Sigmoid colon (tissue), 4 donors: ENCODE data around the gene NFIB.

Source experiments
- POLR2AphosphoS5 ChIP-seq, 4 donors: sonication (generic); formaldehyde crosslinking; IDR thresholded peaks; one replicate each; pipeline ENCODE4 v1.6.1; 2017; ENCODE audit warnings: antibody characterized with exemption in 4 of 4
- TF ChIP-seq, protein P1 (sequence below), 4 experiments: fragments of 450-650 bp in 3 of 4; fragments of 200-600 bp in 1 of 4; IDR thresholded peaks; one replicate each; pipeline ENCODE4 v1.5.1; 2016 to 2019; ENCODE audit warnings: antibody characterized with exemption in 4 of 4, mild to moderate bottlenecking in 3 of 4, moderate library complexity in 2 of 4

DNA sequence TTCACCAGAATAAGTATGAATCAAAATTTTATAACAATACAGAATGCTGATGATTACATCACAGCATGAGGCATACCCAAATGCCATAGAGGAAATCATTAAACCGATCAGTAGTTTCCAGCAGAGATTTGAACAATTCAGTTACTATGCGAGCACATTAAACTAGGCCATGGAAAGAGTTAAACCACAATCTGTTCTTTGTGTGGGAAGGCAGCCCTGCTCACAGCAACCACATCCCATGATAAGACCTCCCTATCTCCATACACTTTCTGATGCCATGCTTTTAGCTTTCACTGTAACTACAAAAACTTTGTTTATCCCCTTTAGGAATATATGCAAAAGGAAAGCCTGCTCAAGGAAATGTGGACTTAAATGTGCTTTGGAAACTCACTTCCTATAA lies 4.5 kb downstream of the NFIB start:
- no peak for TF ChIP-seq POLR2AphosphoS5 (IDR thresholded peaks at IDR 0.05)
- TF ChIP-seq, protein P1, sequence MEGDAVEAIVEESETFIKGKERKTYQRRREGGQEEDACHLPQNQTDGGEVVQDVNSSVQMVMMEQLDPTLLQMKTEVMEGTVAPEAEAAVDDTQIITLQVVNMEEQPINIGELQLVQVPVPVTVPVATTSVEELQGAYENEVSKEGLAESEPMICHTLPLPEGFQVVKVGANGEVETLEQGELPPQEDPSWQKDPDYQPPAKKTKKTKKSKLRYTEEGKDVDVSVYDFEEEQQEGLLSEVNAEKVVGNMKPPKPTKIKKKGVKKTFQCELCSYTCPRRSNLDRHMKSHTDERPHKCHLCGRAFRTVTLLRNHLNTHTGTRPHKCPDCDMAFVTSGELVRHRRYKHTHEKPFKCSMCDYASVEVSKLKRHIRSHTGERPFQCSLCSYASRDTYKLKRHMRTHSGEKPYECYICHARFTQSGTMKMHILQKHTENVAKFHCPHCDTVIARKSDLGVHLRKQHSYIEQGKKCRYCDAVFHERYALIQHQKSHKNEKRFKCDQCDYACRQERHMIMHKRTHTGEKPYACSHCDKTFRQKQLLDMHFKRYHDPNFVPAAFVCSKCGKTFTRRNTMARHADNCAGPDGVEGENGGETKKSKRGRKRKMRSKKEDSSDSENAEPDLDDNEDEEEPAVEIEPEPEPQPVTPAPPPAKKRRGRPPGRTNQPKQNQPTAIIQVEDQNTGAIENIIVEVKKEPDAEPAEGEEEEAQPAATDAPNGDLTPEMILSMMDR (IDR thresholded peaks at IDR 0.05): no peak
